Type B pancreatic cell (in vitro differentiated cells): ENCODE results near the gene LRRN4CL. TPM values are rescaled to one million over a fixed set of nuclear protein-coding genes. Genes with fewer than 3 reads are reported as not detected.

Source experiments
- DNase-seq: peaks from one replicate; pipeline ENCODE4 v3.0.0; 2021; ENCODE audit warnings: mixed read lengths; ENCODE audit not compliant: unreplicated experiment; ENCODE audit errors: extremely low spot score
- H3K27ac Mint-ChIP-seq: 2 replicates; pipeline ENCODE4 v1.8.0; 2021; ENCODE audit warnings: mild to moderate bottlenecking, mixed read lengths
- H3K27me3 Mint-ChIP-seq: 2 replicates; pipeline ENCODE4 v1.8.0; 2021; ENCODE audit warnings: mixed read lengths
- H3K36me3 Mint-ChIP-seq: 2 replicates; pipeline ENCODE4 v1.8.0; 2021; ENCODE audit warnings: mixed read lengths
- H3K4me1 Mint-ChIP-seq: one replicate; pipeline ENCODE4 v1.8.0; 2021; ENCODE audit warnings: mixed read lengths; ENCODE audit not compliant: unreplicated experiment
- H3K4me3 Mint-ChIP-seq: 2 replicates; pipeline ENCODE4 v1.8.0; 2021; ENCODE audit warnings: mild to moderate bottlenecking, mixed read lengths
- H3K9me3 Mint-ChIP-seq: 2 replicates; pipeline ENCODE4 v1.8.0; 2021; ENCODE audit warnings: mixed read lengths
- CTCF ChIP-seq: fragments of 200-600 bp; sonication (generic); conservative IDR thresholded peaks from 2 replicates; pipeline ENCODE4 v1.5.0; 2021; ENCODE audit warnings: antibody characterized with exemption, mild to moderate bottlenecking
- total RNA-seq: library from RNA; stranded (reverse); gene quantifications from 2 replicates; pipeline ENCODE4 v1.2.1, GENCODE V29; 2021; ENCODE audit warnings: low replicate concordance

The LRRN4CL gene
- total RNA-seq, 1 donor from 2014 or later, result 1.0 TPM

GRCh38 chr11:62721994-62722393 lies 32.7 kb upstream of the LRRN4CL start:
- Mint-ChIP-seq H3K9me3 (no peaks in the 10 kb centered on the region), H3K27me3 (no peaks in the 10 kb centered on the region), H3K4me1 (peaks cover 38% of the 10 kb centered on the region), H3K4me3 (peak overlapping the region; percentile 51), H3K27ac (peak overlapping the region; percentile 86), H3K36me3 (peaks cover 60% of the 10 kb centered on the region)
- peak; percentile 32 for TF ChIP-seq CTCF
- DNase-seq, result no peak

DNA sequence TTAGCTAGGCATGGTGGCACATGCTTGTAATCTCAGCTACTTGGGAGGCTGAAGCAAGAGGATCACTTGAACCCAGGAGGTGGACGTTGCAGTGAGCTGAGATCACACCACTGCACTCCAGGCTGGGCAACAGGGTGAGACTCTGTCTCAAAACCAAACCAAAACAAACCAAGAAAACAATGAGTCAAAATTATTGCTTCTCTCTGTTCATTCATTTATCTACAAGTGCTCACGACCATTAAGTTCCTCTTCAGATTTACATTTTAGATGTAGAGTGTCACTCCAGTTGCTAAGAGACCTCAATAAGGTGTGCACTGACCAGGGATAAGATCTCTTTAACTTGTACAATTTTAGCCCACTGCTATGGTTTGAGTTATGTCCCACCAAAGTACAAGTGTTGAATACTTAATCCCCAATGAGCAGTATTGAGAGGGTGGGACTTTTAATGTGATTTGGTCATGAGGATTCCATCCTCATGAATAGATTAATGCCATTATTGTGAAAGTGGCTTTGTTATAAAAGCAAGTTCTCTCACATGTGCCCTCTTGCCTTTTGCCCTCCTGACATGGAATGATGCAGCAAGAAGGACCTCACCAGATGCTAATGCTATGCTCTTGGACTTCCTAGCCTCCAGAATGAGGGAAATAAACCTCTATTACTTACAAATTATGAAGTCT lies 30.1 kb upstream of the LRRN4CL start:
- no peak overlapping the region for H3K4me3 Mint-ChIP-seq
- H3K9me3 Mint-ChIP-seq, result no peaks in the 10 kb centered on the region
- H3K4me1 Mint-ChIP-seq, result peaks cover 29% of the 10 kb centered on the region
- no peaks in the 10 kb centered on the region for H3K27me3 Mint-ChIP-seq
- H3K36me3 Mint-ChIP-seq, result peaks cover 66% of the 10 kb centered on the region
- H3K27ac Mint-ChIP-seq, result peak overlapping the region; percentile 39
- TF ChIP-seq CTCF, result no peak
- DNase-seq, result no peak

GRCh38 chr11:62716816-62717215 lies 27.5 kb upstream of the LRRN4CL start:
- Mint-ChIP-seq H3K36me3 (peaks cover 66% of the 10 kb centered on the region), H3K9me3 (no peaks in the 10 kb centered on the region), H3K4me1 (peaks cover 22% of the 10 kb centered on the region), H3K4me3 (no peak overlapping the region), H3K27me3 (no peaks in the 10 kb centered on the region), H3K27ac (peak overlapping the region; percentile 36)
- DNase-seq, result no peak
- no peak for TF ChIP-seq CTCF

DNA sequence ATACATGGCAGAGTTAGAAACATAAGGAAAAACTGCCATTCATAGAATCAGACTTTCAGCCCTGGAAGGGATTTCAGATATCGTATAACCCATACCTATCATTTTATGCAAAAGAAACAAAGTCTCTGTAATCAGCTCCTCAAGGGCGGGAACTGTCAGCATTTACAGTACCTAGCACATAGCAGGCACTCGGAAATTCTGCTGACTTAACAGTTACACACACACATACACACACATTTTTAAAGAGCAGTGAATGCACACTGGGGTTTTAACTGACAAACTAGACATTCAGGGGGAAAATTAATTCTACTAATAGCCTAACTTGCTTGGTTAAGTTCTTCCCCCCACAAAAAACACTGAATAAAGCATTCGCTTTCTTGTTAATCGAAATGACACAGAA lies 26.9 kb upstream of the LRRN4CL start:
- Mint-ChIP-seq H3K9me3 (no peaks in the 10 kb centered on the region), H3K4me3 (no peak overlapping the region), H3K36me3 (peaks cover 60% of the 10 kb centered on the region), H3K27me3 (no peaks in the 10 kb centered on the region), H3K4me1 (peaks cover 21% of the 10 kb centered on the region), H3K27ac (peak overlapping the region; percentile 49)
- no peak for DNase-seq
- no peak for TF ChIP-seq CTCF

GRCh38 chr11:62715150-62716130 lies 26.1 kb upstream of the LRRN4CL start:
- no peaks in the 10 kb centered on the region for H3K27me3 Mint-ChIP-seq
- peaks cover 60% of the 10 kb centered on the region for H3K36me3 Mint-ChIP-seq
- H3K4me3 Mint-ChIP-seq, result no peak overlapping the region
- peaks cover 21% of the 10 kb centered on the region for H3K4me1 Mint-ChIP-seq
- peak overlapping the region; percentile 6 for H3K27ac Mint-ChIP-seq
- H3K9me3 Mint-ChIP-seq, result no peaks in the 10 kb centered on the region
- no peak for DNase-seq
- no peak for TF ChIP-seq CTCF
